Activated CD8-positive, alpha-beta memory T cell treated with anti-CD3 and anti-CD28 coated beads, Interleukin-2, amount 50 U/mL, for 1 hour (primary cell): ENCODE measurements around the gene FGFR1OP2.
"Not testable (repeated sequence)": the region's sequence is repeated elsewhere in the genome, so short reads cannot be mapped to it uniquely, and the experiment has no call there.

Source experiments
- DNase-seq: peaks from one replicate; pipeline ENCODE4 v3.0.0-alpha.2; 2020; ENCODE audit errors: extremely low read depth

The FGFR1OP2 gene

DNA sequence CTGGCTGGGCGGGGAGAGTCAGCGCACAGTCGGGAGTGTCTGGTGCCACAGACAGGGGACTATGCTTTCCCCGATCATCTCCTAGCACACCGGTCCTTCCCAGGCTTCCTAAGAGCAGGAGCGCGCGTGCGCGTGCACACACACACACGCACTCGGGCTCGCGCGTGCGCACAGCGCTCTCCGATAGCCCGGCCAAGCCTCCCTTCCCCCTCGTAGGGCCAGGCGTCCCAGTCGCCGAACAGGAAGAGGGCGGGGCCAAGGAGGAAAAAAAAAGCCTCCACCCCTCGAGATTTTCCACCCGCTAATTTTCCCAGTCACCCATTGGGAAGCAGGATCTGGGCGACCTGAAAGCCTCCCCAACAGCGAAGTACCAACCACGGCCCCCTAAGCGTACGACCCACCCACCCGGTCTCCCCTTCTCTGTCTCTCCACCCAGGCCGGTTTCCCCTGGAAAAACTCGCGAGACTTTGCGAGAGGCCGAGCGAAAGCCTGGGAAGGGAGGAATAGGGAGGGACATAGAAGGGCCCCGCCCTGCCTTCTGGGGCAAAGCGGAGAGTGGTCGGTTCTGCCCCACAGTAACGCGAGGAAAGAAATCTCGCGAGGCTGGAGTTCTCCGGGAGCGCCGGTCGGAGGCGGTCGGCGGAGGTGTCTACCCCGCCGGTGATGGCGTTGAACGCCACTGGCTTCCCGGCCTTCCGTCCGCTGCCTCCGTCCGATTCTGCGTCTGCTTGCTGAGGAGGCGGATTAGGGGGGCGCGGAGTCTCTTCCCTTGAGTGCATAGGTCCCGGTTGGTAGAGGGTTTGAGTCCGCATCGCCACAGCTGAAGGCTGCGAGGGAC, at the start of gene FGFR1OP2, which contains the start of gene INTS13:
FGFR1OP2 (plus strand) TSS at position 608 of the 838 bp plus-strand sequence. CDS start 15,689 bp downstream, outside the sequence.
INTS13 (minus strand) TSS at position 119 of the 838 bp plus-strand sequence. CDS start 1,178 bp downstream, outside the sequence.
- peak; percentile 92 for DNase-seq

DNA sequence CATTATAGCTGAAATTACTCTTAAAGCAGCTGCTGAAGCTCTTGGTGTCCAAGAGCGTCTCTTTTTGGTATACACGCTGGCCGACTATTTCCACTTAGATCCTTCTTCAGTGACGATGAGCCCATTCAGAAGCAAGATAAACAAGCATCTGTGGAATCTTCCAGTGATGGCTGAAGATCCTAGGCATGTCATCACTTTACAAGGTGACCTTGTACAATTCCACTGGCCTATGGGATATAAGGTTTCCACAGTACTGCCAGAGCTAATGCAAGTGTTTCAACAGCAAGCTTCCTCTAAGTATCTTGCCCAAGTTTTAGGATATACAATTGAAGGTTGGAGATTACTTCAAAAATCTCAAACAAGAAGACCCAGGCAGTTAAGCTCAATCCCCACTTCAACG, 47.5 kb upstream of the FGFR1OP2 start:
- DNase-seq, result no peak

GRCh38 chr12:26891704-26892103, 46.6 kb upstream of the FGFR1OP2 start:
- DNase-seq, result no peak

DNA sequence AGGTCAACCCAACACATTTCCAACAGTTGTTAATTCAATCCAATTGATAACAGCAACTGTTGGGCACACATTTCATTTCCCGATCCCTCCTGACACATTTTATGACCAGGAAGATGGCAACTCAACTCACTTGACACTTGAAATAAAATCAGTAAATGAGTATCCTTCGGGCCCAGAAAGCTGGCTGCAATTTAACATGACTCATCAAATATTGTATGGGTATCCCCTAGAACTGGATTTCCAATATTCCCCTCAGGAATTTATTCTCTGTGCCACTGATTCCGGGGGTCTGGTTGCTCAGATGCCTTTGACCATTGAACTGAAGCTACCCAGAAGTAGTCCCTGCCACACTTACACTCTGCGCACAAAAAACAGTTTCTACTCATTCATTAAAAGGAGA, 42.6 kb upstream of the FGFR1OP2 start:
- DNase-seq, result no peak

GRCh38 chr12:26896913-26897312, 41.4 kb upstream of the FGFR1OP2 start:
- DNase-seq, result no peak

GRCh38 chr12:26903396-26903795, 34.9 kb upstream of the FGFR1OP2 start:
- DNase-seq, result not testable (repeated sequence)

DNA sequence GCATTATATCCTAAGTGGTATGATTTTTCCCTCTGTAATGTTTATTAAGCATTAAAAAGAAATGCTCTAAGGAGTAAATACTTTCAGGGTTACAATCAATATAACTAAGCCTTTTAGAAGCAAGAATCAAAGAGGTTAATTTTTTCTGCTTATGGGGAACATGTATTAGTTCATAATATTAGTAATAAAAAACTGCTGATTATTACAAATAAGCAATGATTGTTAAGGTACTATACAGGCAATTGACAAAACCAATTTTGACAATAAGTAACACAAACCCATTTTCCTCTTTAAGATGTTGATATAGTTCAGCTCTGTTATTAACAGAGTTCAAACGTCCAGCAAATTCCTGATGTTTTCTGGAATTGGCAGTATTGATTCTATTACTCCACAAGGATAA, 32.2 kb upstream of the FGFR1OP2 start:
- no peak for DNase-seq

- no peak for DNase-seq
Observed at GRCh38 chr12:26906704-26907103, 31.6 kb upstream of the FGFR1OP2 start.

DNA sequence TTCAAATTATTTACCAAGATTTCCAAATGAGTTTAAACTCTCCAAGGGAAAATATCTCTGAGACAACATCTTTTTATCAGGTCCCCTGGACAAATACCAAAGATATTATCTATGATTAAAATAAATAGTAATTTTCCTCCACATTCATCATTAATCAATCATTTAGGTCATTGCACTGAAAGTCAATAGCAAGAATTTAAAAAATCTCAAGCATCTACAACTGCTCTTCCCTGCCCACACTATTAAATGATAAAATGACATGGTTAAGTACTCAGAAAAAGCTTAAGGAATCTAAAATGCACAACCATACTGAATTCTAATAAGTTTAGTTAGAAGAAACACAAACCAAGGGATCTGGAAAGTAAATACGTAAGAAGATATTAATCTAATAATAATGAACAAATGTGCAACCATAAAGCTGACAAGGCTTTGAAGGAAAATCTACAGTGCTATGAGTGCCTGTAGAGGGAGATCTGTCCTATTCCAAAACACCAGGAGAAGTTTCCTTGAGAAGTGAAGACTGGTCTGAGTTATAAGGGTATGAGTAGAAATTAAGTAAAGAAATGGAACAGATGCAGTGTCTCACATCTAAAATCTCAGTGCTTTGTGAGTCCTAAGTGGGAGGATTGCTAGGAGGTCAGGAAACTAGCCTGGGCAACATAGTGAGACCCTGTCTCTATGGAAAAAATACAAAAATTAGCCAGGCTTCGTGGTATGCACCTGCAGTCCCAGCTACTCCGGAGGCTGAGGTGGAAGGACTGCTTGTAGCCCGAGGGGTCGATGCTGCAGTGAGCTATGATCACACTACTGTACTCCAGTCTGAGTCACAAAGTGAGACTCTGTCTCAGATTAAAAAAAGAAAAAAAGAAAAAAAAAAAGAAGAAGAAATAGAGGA, 19.7 kb upstream of the FGFR1OP2 start:
- no peak for DNase-seq

GRCh38 chr12:26919216-26919555, 19.1 kb upstream of the FGFR1OP2 start:
- DNase-seq, result no peak

DNA sequence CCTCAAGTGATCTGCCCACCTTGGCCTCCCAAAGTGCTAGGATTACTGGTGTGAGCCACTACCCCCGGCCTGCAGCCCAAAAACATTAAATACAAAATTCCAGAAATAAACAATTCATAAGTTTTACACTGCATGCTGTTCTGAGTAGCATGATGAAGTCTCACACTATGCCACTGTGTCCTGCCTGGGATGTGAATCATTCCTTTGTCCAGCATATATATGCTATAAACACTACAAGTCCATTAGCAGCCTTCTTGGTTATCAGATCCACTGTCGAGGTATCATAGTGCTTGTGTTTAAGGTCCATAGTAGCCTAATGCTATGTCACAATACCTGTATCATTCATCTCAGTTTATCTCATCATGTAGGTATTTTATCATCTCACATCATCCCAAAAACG, 16.4 kb upstream of the FGFR1OP2 start:
- no peak for DNase-seq

GRCh38 chr12:26928661-26929060, 9.6 kb upstream of the FGFR1OP2 start:
- no peak for DNase-seq

DNA sequence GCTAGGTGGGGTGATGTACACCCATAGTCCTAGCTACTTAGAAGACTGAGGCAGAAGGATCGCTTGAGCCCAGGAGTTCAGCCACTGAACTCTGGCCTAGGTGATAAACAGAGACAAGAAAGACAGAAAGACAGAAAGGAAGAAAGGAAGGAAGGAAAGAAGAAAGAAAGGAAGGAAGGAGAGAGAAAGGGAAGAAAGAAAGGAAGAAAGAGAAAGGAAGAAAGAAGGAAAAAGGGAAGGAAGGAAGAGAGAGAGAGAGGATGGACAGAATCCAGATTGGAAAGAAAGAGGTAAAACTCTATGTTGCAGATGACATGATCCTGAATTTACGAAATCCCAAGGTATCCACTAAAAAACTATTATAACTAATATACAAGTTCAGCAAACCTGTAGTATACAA, 8.7 kb upstream of the FGFR1OP2 start:
- DNase-seq, result no peak

DNA sequence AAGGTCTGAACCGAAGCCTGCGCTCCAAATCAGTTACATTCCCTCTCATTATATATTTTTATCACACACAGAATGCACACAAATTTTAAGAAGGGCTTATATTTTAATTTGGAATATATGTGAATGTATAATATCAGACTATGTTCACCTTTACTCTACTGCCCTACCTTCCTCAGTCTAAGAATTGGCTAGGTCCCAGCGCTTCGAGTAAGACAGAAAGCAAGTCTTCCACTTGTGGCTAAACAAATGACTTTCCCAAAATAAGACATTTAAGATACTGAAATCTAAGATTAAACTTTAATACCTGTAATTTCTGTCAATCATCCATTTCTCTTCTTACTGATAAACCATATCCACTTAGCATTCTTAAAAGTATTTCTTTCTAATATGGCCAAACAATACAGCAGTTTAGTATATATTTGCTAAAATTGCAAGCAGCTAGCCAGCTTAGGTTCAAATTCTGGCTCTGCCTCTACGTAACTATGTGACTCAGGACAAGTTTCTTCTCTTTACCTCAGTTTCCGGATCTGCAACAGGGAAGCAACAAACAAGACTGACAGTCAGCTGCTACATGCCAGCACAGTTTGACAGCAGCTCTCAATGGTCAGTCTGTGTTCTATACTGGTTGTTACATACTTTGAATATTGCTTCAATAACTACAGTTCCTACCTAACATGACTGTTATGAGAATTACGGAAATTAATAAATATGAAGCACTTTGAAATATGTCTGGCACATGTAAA, 2.5 kb upstream of the FGFR1OP2 start:
- DNase-seq, result no peak

DNA sequence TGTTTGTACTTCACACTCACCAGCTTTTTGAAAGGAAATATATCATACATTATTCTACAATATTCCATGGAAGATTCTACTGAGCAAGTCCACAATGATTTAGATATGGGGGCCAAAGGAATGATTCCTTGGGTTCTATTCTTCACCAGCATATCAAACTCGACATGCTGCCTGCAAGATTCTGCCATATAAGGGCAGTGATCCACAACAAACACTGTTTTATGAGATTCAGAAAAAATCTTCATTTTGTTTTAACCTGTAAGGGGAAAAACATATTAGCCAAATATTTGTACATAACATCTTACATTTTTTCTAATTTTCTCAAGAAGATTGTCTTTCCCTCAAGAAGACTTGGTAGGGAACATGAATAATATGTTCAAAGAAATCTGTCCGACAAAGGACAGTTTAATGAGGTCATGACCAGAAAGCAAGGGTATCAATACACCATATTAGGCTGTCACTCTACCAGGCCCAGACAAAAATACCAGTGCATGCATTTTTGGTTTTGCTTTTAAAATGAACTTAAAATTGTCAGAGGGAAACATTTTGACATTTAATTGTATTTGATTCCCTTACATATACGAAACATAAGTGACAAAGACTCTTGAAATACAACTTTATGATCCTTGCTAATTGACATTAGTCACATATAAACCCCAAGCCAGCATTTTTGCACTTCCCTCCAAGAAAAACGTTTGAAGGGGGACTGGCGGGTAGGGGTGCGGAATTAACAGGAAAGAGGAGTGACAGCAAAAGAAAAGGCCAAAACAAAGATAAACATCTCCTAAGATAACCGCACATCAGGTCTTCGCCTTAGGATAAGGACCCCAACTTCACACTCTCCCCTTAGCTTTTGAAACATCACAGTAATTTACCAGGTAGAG, 1.5 kb upstream of the FGFR1OP2 start:
- DNase-seq, result no peak

- DNase-seq, result no peak
Observed at GRCh38 chr12:26937443-26937862, 817 bp upstream of the FGFR1OP2 start.

- no peak for DNase-seq
Observed at GRCh38 chr12:26938701-26939062, 412 bp downstream of the FGFR1OP2 start.

- DNase-seq, result no peak
Observed at GRCh38 chr12:26939192-26939832, 1.0 kb downstream of the FGFR1OP2 start.

- DNase-seq, result no peak
Observed at GRCh38 chr12:26939953-26940352, 1.7 kb downstream of the FGFR1OP2 start.

- DNase-seq, result no peak
Observed at GRCh38 chr12:26940516-26941214, 2.4 kb downstream of the FGFR1OP2 start.
